GM12878 (cell line): Measurements from ENCODE around the gene SLC2A1. TPM values are rescaled to one million over a fixed set of nuclear protein-coding genes. Genes with fewer than 3 reads are reported as not detected.

Experiments
- ATAC-seq: fragments of 200-7000 bp; cut with Tn5 transposase; 3 replicates; pipeline ENCODE4 v1.9.1; 2020; ENCODE audit warnings: mild to moderate bottlenecking, moderate library complexity
- BruUV-seq: library from RNA; stranded (reverse); fragments of 400-500 nt; replicated peaks from 2 replicates; lab custom pipeline; 2021; lab: Mats Ljungman, UMichigan
- CTCF ChIA-PET: fragments of 300-600 bp; sonication (Branson Sonifier 250); formaldehyde crosslinking; extraction: SDS; loops from one replicate; lab custom pipeline; 2021; ENCODE audit warnings: inconsistent platforms; lab: Yijun Ruan, JAX
- POLR2A ChIA-PET: fragments of 350-600 bp; formaldehyde crosslinking; extraction: SDS; loops from one replicate; lab custom pipeline; 2021; ENCODE audit warnings: inconsistent platforms; lab: Charles Lee
- RAD21 ChIA-PET: fragments of 300-600 bp; sonication (Branson Sonifier 250); formaldehyde crosslinking; loops from one replicate; lab custom pipeline; 2023; ENCODE audit warnings: antibody characterized with exemption; ENCODE audit not compliant: unreplicated experiment; lab: Charles Lee
- SMC1A ChIA-PET: fragments of 300-600 bp; sonication (Branson Sonifier 250); formaldehyde crosslinking; loops from one replicate; lab custom pipeline; 2023; ENCODE audit not compliant: unreplicated experiment, uncharacterized antibody; lab: Charles Lee
- DNase-seq: peaks from one replicate; pipeline ENCODE4 v3.0.0-alpha.2; 2011; ENCODE audit warnings: low read depth, low spot score
- FAIRE-seq: peaks from 3 replicates; lab custom pipeline; 2011; peaks lifted over from hg19 to GRCh38; lab: Jason Lieb, UNC
- H2AFZ ChIP-seq: 2 replicates; pipeline ENCODE4 v1.6.0; 2011; ENCODE audit warnings: low read depth, low read length, control low read depth; ENCODE audit not compliant: control insufficient read depth
- H3K27ac ChIP-seq: 2 replicates; pipeline ENCODE4 v1.5.1; 2011; ENCODE audit warnings: control low read depth; ENCODE audit not compliant: control insufficient read depth, insufficient read depth
- H3K27me3 ChIP-seq, 2 experiments: replicated peaks in 1 of 2; 2 replicates each; pipeline versions ENCODE4 v1.6.0 to v1.6.1; 2011; ENCODE audit warnings: low read length in 1 of 2; ENCODE audit not compliant: control insufficient read depth in 2 of 2, insufficient read depth in 2 of 2
- H3K36me3 ChIP-seq, 2 experiments: 2 replicates each; pipeline ENCODE4 v1.5.1; 2011; ENCODE audit warnings: low read length in 1 of 2; ENCODE audit not compliant: control insufficient read depth in 2 of 2, insufficient read depth in 2 of 2
- H3K4me1 ChIP-seq: 2 replicates; pipeline ENCODE4 v1.6.1; 2011; ENCODE audit warnings: mild to moderate bottlenecking, low read length, moderate library complexity, mixed read lengths; ENCODE audit not compliant: control insufficient read depth, insufficient read depth
- H3K4me2 ChIP-seq: 2 replicates; pipeline ENCODE4 v1.6.0; 2011; ENCODE audit warnings: control low read depth; ENCODE audit not compliant: control insufficient read depth, insufficient read depth
- H3K4me3 ChIP-seq: fragments of 200-600 bp; sonication (generic); 2 replicates; pipeline ENCODE4 v1.5.1; 2016
- H3K79me2 ChIP-seq: 2 replicates; pipeline ENCODE4 v1.6.0; 2011; ENCODE audit warnings: low read length; ENCODE audit not compliant: control insufficient read depth, insufficient read depth
- H3K9ac ChIP-seq: 2 replicates; pipeline ENCODE4 v1.8.0; 2011; ENCODE audit warnings: low read length, control low read depth, mixed read lengths; ENCODE audit not compliant: control insufficient read depth, insufficient read depth
- H3K9me3 ChIP-seq: replicated peaks from 3 replicates; pipeline ENCODE4 v1.5.1; 2011; ENCODE audit warnings: mild to moderate bottlenecking, low read length; ENCODE audit not compliant: control insufficient read depth, insufficient read depth
- H4K20me1 ChIP-seq: 2 replicates; pipeline ENCODE4 v1.6.0; 2011; ENCODE audit not compliant: control insufficient read depth, insufficient read depth
- BACH1 ChIP-seq: fragments of 450-650 bp; IDR thresholded peaks from 2 replicates; pipeline ENCODE4 v1.6.1; 2017; ENCODE audit warnings: mild to moderate bottlenecking, borderline replicate concordance
- BCL3 ChIP-seq: IDR thresholded peaks from 2 replicates; pipeline ENCODE4 v1.6.1; 2011; ENCODE audit warnings: borderline replicate concordance, low read depth, mild to moderate bottlenecking, moderate library complexity, low read length; ENCODE audit not compliant: insufficient read depth, poor library complexity, severe bottlenecking
- BMI1 ChIP-seq: fragments of 450-650 bp; IDR thresholded peaks from 2 replicates; pipeline ENCODE4 v1.6.1; 2016; ENCODE audit warnings: mild to moderate bottlenecking, moderate library complexity, borderline replicate concordance
- CHD2 ChIP-seq: IDR thresholded peaks from 2 replicates; pipeline ENCODE4 v1.6.1; 2011; ENCODE audit warnings: low read depth, low read length, improper control_type of control experiment, borderline replicate concordance
- MTA3 ChIP-seq: IDR thresholded peaks from 2 replicates; pipeline ENCODE4 v1.6.1; 2012; ENCODE audit warnings: low read length, inconsistent platforms, borderline replicate concordance
- PBX3 ChIP-seq: IDR thresholded peaks from 2 replicates; pipeline ENCODE4 v1.6.1; 2011; ENCODE audit warnings: mild to moderate bottlenecking, low read depth, low read length, moderate library complexity; ENCODE audit not compliant: insufficient replicate concordance
- SIX5 ChIP-seq: IDR thresholded peaks from 2 replicates; pipeline ENCODE4 v1.6.1; 2011; ENCODE audit warnings: mild to moderate bottlenecking, low read depth, low read length, moderate library complexity; ENCODE audit not compliant: severe bottlenecking
- SMC3 ChIP-seq: IDR thresholded peaks from 2 replicates; pipeline ENCODE4 v1.6.1; 2011; ENCODE audit warnings: low read length, improper control_type of control experiment, borderline replicate concordance
- SP1 ChIP-seq: IDR thresholded peaks from one replicate; pipeline ENCODE4 v1.6.1; 2011; ENCODE audit warnings: low read depth, low read length
- TCF7 ChIP-seq: IDR thresholded peaks from 2 replicates; pipeline ENCODE4 v1.6.1; 2014; ENCODE audit warnings: antibody characterized with exemption, borderline replicate concordance
- ZNF592 ChIP-seq: fragments of 450-650 bp; IDR thresholded peaks from 2 replicates; pipeline ENCODE4 v1.6.1; 2017; ENCODE audit warnings: mild to moderate bottlenecking, moderate library complexity
- ZZZ3 ChIP-seq: IDR thresholded peaks from 2 replicates; pipeline ENCODE4 v1.6.1; 2011; ENCODE audit warnings: low read depth; ENCODE audit not compliant: control insufficient read depth, insufficient read length
- in situ Hi-C: fragments of 300-500 bp; cut with MboI; formaldehyde crosslinking; loops from 9 replicates; pipeline ENCODE4 v1.14.3; 2018; ENCODE audit warnings: mixed read lengths
- intact Hi-C: fragments of 100-400 bp; cut with micrococcal nuclease; formaldehyde crosslinking; loops from one replicate; pipeline ENCODE4 v1.14.2; 2022; ENCODE audit not compliant: unreplicated experiment
- polyA plus RNA-seq, 11 experiments: library from polyadenylated mRNA; depleted of rRNA in 4 of 11; unstranded in 6 of 11; stranded (reverse) in 5 of 11; fragments of >200 nt; fragmentation: Nextera tagmentation in 4 of 11; fragmentation: Illumina TruSeq in 1 of 11; extraction: Ambion mirVana in 4 of 11; extraction: Trizol in 1 of 11; gene quantifications; 1 replicate in 1 of 11; 2 replicates in 10 of 11; pipeline versions ENCODE4 v1.2.1 to v1.2.3, GENCODE V29; 2011 to 2016; ENCODE audit warnings: inconsistent platforms in 2 of 11, missing spikeins in 2 of 11, low read depth in 1 of 11
- total RNA-seq, 4 experiments: library from RNA; depleted of rRNA in 3 of 4; stranded (reverse); fragments of >200 nt in 3 of 4; fragmentation: Illumina TruSeq in 1 of 4; extraction: Trizol in 1 of 4; gene quantifications; 2 replicates each; pipeline versions ENCODE4 v1.2.1 to v1.2.3, GENCODE V29; 2013 to 2021

Gene SLC2A1
- total and polyA plus RNA-seq, 10 of the 15 experiments (the other 5 are each of a cell fraction or from before 2014, with no cell fraction given): 5.7 to 66.0 (median 44.2) TPM

- no TSS peak for BruUV-seq
- no peak overlapping the region for H2AFZ ChIP-seq
- DNase-seq: no peak
- ChIA-PET RAD21 (interaction anchor here (8.4 kb wide), 1 partner anchor 163 kb away, joined by 282 read pairs; no protein-coding TSS in a partner anchor), CTCF (interaction anchor here (0.6 to 10.3 kb wide), 3 partner anchors 12 to 174 kb away, joined by 4 to 383 read pairs (median 4); no protein-coding TSS in a partner anchor), SMC1A (interaction anchor here (1.2 to 17.7 kb wide), 4 partner anchors 12 to 182 kb away, joined by 3 to 602 read pairs (median 18); no protein-coding TSS in a partner anchor), POLR2A (interaction anchor here (0.6 kb wide), 1 partner anchor 61 kb away, joined by 3 read pairs; no protein-coding TSS in a partner anchor)
- H3K79me2 ChIP-seq: no peaks in the 10 kb centered on the region
- ATAC-seq: no peak
- H3K4me1 ChIP-seq: no peaks in the 10 kb centered on the region
- H4K20me1 ChIP-seq: no peaks in the 10 kb centered on the region
- in situ Hi-C loops: no loop called here
- no peak overlapping the region for H3K4me3 ChIP-seq
- H3K27ac ChIP-seq: no peak overlapping the region
- no peak for FAIRE-seq
- intact Hi-C loops: loop anchor here (5.0 kb wide), 1 partner anchor 334 kb away; no protein-coding TSS in a partner anchor
- H3K9ac ChIP-seq: no peak overlapping the region
- no peaks in the 10 kb centered on the region for H3K27me3 ChIP-seq
- H3K9me3 ChIP-seq: peaks cover 4% of the 10 kb centered on the region; the same call in 1 of the 3 replicates
- no peaks in the 10 kb centered on the region for H3K36me3 ChIP-seq
- H3K4me2 ChIP-seq: no peak overlapping the region
- TF ChIP-seq BACH1 (no peak), CHD2 (no peak), SIX5 (no peak), BCL3 (no peak), PBX3 (no peak), BMI1 (no peak), ZNF592 (no peak), TCF7 (no peak), ZZZ3 (no peak), SP1 (no peak), SMC3 (no peak), MTA3 (no peak)
Observed at GRCh38 chr1:42910985-42911384, 47.7 kb downstream of the SLC2A1 start.
